PC-3 (cell line): ENCODE results near the gene GPBP1.

ENCODE experiments used
- CTCF ChIP-seq: fragments of 300-600 bp; sonication (generic); conservative IDR thresholded peaks from 2 replicates; pipeline ENCODE4 v1.5.1; 2017; ENCODE audit warnings: antibody characterized with exemption, low read depth, mild to moderate bottlenecking, low read length
- EZH2 ChIP-seq: fragments of 300-600 bp; sonication (generic); IDR thresholded peaks from one replicate; pipeline ENCODE4 v1.6.1; 2017; ENCODE audit warnings: antibody characterized with exemption, mild to moderate bottlenecking, low read length; ENCODE audit not compliant: unreplicated experiment

GRCh38 chr5:57276353-57276752 lies 102.5 kb downstream of the GPBP1 start:
- TF ChIP-seq CTCF (no peak), EZH2 (no peak)
